HepG2 (cell line): ENCODE results near the gene OR2L3. TPM values are rescaled to one million over a fixed set of nuclear protein-coding genes. Genes with fewer than 3 reads are reported as not detected.

Experiments
- ATAC-seq: fragments of 200-7000 bp; cut with Tn5 transposase; 3 replicates; pipeline ENCODE4 v1.9.1; 2020; ENCODE audit warnings: mild to moderate bottlenecking, moderate library complexity
- BruUV-seq: library from RNA; stranded (reverse); fragments of 400-500 nt; replicated peaks from 2 replicates; lab custom pipeline; 2021; lab: Mats Ljungman, UMichigan
- CTCF ChIA-PET: fragments of 300-600 bp; formaldehyde crosslinking; extraction: SDS; loops from one replicate; lab custom pipeline; 2021; ENCODE audit warnings: low total read pairs, inconsistent platforms, low intra/inter-chr PET ratio; lab: Yijun Ruan, JAX
- POLR2A ChIA-PET: fragments of 350-600 bp; sonication (Branson Sonifier 250); formaldehyde crosslinking; loops from one replicate; lab custom pipeline; 2020; ENCODE audit warnings: antibody characterized with exemption, inconsistent platforms; lab: Yijun Ruan, JAX
- DNase-seq: peaks from one replicate; pipeline ENCODE4 v3.0.0-alpha.2; 2015; ENCODE audit warnings: low spot score
- FAIRE-seq: peaks from 3 replicates; lab custom pipeline; 2011; peaks lifted over from hg19 to GRCh38; lab: Jason Lieb, UNC
- H2AFZ ChIP-seq: one replicate; pipeline ENCODE4 v1.6.1; 2011; ENCODE audit warnings: low read length, inconsistent platforms
- H3K27ac ChIP-seq: fragments of 300-600 bp; 3 replicates; pipeline ENCODE4 v1.8.0; 2011; ENCODE audit warnings: mixed run types, mild to moderate bottlenecking, mixed read lengths, low read length, inconsistent platforms; ENCODE audit not compliant: insufficient read depth; ENCODE audit errors: extremely low read length
- H3K27me3 ChIP-seq, 2 experiments: fragments of 200-600 bp in 1 of 2; 2 replicates in 1 of 2; 3 replicates in 1 of 2; pipeline versions ENCODE4 v1.6.0 to v1.8.0; 2011; ENCODE audit warnings: low read length in 2 of 2, mild to moderate bottlenecking in 2 of 2, moderate library complexity in 2 of 2, inconsistent platforms in 1 of 2; ENCODE audit not compliant: insufficient read depth in 2 of 2, control insufficient read depth in 1 of 2
- H3K36me3 ChIP-seq, 2 experiments: fragments of 200-600 bp in 1 of 2; replicated peaks in 1 of 2; 2 replicates in 1 of 2; 3 replicates in 1 of 2; pipeline versions ENCODE4 v1.5.1 to v1.8.0; 2011; ENCODE audit warnings: low read length in 2 of 2, inconsistent platforms in 1 of 2; ENCODE audit not compliant: insufficient read depth in 2 of 2, control insufficient read depth in 1 of 2
- H3K4me1 ChIP-seq: 2 replicates; pipeline ENCODE4 v1.5.1; 2012; ENCODE audit warnings: low read length, inconsistent platforms; ENCODE audit not compliant: insufficient read depth
- H3K4me2 ChIP-seq: 2 replicates; pipeline ENCODE4 v1.6.0; 2011; ENCODE audit warnings: low read depth, low read length, inconsistent platforms
- H3K4me3 ChIP-seq, 3 experiments: fragments of 200-600 bp in 1 of 3; sonication (generic), shearing (Covaris generic) in 1 of 3; replicated peaks in 1 of 3; 2 replicates each; pipeline ENCODE4 v1.5.1; 2011 to 2016; ENCODE audit warnings: low read length in 3 of 3, inconsistent platforms in 2 of 3, low read depth in 2 of 3, mild to moderate bottlenecking in 2 of 3, control low read depth in 1 of 3, mixed read lengths in 1 of 3; ENCODE audit not compliant: insufficient read depth in 1 of 3
- H3K79me2 ChIP-seq: one replicate; pipeline ENCODE4 v1.6.1; 2011; ENCODE audit warnings: low read length, inconsistent platforms; ENCODE audit not compliant: insufficient read depth
- H3K9ac ChIP-seq: 2 replicates; pipeline ENCODE4 v1.6.0; 2011; ENCODE audit warnings: mild to moderate bottlenecking, low read depth, low read length, inconsistent platforms; ENCODE audit not compliant: insufficient read depth
- H3K9me3 ChIP-seq: 2 replicates; pipeline ENCODE4 v1.5.1; 2012; ENCODE audit warnings: mild to moderate bottlenecking, low read length
- H4K20me1 ChIP-seq: 2 replicates; pipeline ENCODE4 v1.6.0; 2011; ENCODE audit warnings: inconsistent platforms, mild to moderate bottlenecking, low read length, moderate library complexity; ENCODE audit not compliant: insufficient read depth
- HDAC6 ChIP-seq: fragments of 200-600 bp; sonication (generic); IDR thresholded peaks from 2 replicates; pipeline ENCODE4 v1.7.0; 2017; ENCODE audit warnings: mild to moderate bottlenecking, antibody characterized with exemption, low read length, low read depth
- HINFP ChIP-seq: sonication (generic); formaldehyde crosslinking; IDR thresholded peaks from 2 replicates; pipeline ENCODE4 v1.4.0; 2020; ENCODE audit warnings: low read depth, mild to moderate bottlenecking, missing genetic modification reagents
- IKZF1 ChIP-seq: fragments of 450-650 bp; IDR thresholded peaks from 2 replicates; pipeline ENCODE4 v1.7.1; 2016
- KMT2B ChIP-seq: IDR thresholded peaks from 2 replicates; pipeline ENCODE4 v1.6.1; 2016; ENCODE audit warnings: missing genetic modification reagents, missing compliant biosample characterization
- NFE2 ChIP-seq: sonication (generic); formaldehyde crosslinking; IDR thresholded peaks from 2 replicates; pipeline ENCODE4 v1.4.0; 2020; ENCODE audit warnings: missing genetic modification reagents
- PRDM4 ChIP-seq: sonication (generic); formaldehyde crosslinking; IDR thresholded peaks from 2 replicates; pipeline ENCODE4 v1.9.0; 2021; ENCODE audit warnings: missing genetic modification reagents, borderline replicate concordance
- PTBP1 ChIP-seq: fragments of 200-400 bp; formaldehyde crosslinking; IDR thresholded peaks from 2 replicates; pipeline ENCODE4 v1.6.1; 2018; ENCODE audit warnings: low read length, low read depth; ENCODE audit not compliant: poor library complexity, severe bottlenecking
- TBL1XR1 ChIP-seq: fragments of 150-350 bp; IDR thresholded peaks from 2 replicates; pipeline ENCODE4 v1.6.1; 2014; ENCODE audit warnings: borderline replicate concordance, low read length; ENCODE audit not compliant: partially characterized antibody
- YY1 ChIP-seq: IDR thresholded peaks from 2 replicates; pipeline ENCODE4 v1.6.1; 2011; ENCODE audit warnings: low read length, low read depth, moderate library complexity, mild to moderate bottlenecking; ENCODE audit not compliant: insufficient read depth, insufficient replicate concordance
- ZBED4 ChIP-seq: sonication (generic); formaldehyde crosslinking; IDR thresholded peaks from 2 replicates; pipeline ENCODE4 v1.4.0; 2020; ENCODE audit warnings: missing genetic modification reagents, borderline replicate concordance
- ZNF253 ChIP-seq: sonication (generic); formaldehyde crosslinking; IDR thresholded peaks from 2 replicates; pipeline ENCODE4 v1.8.0; 2022; ENCODE audit warnings: mild to moderate bottlenecking, missing genetic modification reagents, borderline replicate concordance
- ZNF282 ChIP-seq: fragments of 450-650 bp; IDR thresholded peaks from 2 replicates; pipeline ENCODE4 v1.6.1; 2018; ENCODE audit not compliant: partially characterized antibody
- ZNF335 ChIP-seq: sonication (generic); formaldehyde crosslinking; IDR thresholded peaks from 2 replicates; pipeline ENCODE4 v1.4.0; 2020; ENCODE audit warnings: missing genetic modification reagents
- ZNF598 ChIP-seq: sonication (generic); formaldehyde crosslinking; IDR thresholded peaks from 2 replicates; pipeline ENCODE4 v1.5.1; 2020; ENCODE audit warnings: mild to moderate bottlenecking, missing genetic modification reagents, borderline replicate concordance
- WGBS: methylation state at CpG from one replicate; pipeline ENCODE4 v1.1.6; 2017; ENCODE audit warnings: low lambda C conversion rate; 5-methylcytosine and 5-hydroxymethylcytosine counted together
- in situ Hi-C: cut with HindIII; loops from 2 replicates; pipeline ENCODE4 v1.10.0; 2017; ENCODE audit warnings: low pct_unique_long_range_greater_than_20kb; ENCODE audit not compliant: extremely low pct_ligation_motif_present
- intact Hi-C: fragments of 100-400 bp; cut with micrococcal nuclease; formaldehyde crosslinking; loops from one replicate; pipeline ENCODE4 v1.10.0; 2022; ENCODE audit not compliant: unreplicated experiment
- polyA plus RNA-seq, 8 experiments: library from polyadenylated mRNA; depleted of rRNA in 3 of 8; stranded (reverse) in 7 of 8; unstranded in 1 of 8; fragments of >200 nt; fragmentation: Illumina TruSeq in 4 of 8; extraction: Trizol in 4 of 8; gene quantifications; 2 replicates each; pipeline versions ENCODE4 v1.2.1 to v1.2.3, GENCODE V29; 2011 to 2016; ENCODE audit warnings: low read depth in 4 of 8, missing spikeins in 1 of 8, mixed read lengths in 1 of 8; ENCODE audit not compliant: insufficient read depth in 1 of 8
- total RNA-seq, 5 experiments: library from RNA; depleted of rRNA; stranded (reverse); fragments of >200 nt; fragmentation: Illumina TruSeq; extraction: Trizol; gene quantifications; 2 replicates each; pipeline ENCODE4 v1.2.3, GENCODE V29; 2016; ENCODE audit warnings: low read depth in 1 of 5
- TF ChIP-seq, protein P1 (sequence below): sonication (generic); formaldehyde crosslinking; IDR thresholded peaks from 2 replicates; pipeline ENCODE4 v1.5.1; 2020; ENCODE audit warnings: missing genetic modification reagents, mild to moderate bottlenecking, borderline replicate concordance

The OR2L3 gene
- total and polyA plus RNA-seq, 2 of the 13 experiments (the other 11 are each of a cell fraction or from before 2014, with no cell fraction given) = not detected

DNA sequence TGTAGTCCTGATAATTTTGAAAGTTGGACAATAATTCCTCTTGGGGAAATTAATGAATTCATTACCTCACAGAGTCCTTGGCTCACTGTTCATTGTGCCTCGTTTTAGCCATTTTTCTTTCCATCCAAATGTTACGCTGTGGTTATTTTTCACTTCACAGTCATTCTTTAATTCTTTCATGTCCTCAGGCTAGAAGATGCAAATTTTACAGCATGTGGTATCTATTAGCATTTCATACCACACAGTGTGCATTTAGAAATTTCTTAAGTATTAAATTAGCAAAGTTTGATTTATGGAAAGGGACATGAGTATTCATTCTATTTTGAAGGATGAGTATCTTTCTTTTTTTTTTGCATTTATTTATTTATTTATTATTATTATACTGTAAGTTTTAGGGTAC lies 18.4 kb downstream of the OR2L3 start:
- POLR2A ChIA-PET = no interaction called here
- Histone ChIP-seq H3K4me3 (no peak overlapping the region), H3K9me3 (peaks cover 58% of the 10 kb centered on the region), H3K4me2 (no peak overlapping the region), H3K9ac (no peak overlapping the region), H3K4me1 (no peaks in the 10 kb centered on the region), H3K79me2 (no peaks in the 10 kb centered on the region), H4K20me1 (no peaks in the 10 kb centered on the region), H2AFZ (no peak overlapping the region), H3K36me3 (no peaks in the 10 kb centered on the region), H3K27ac (no peak overlapping the region), H3K27me3 (no peaks in the 10 kb centered on the region)
- DNase-seq (no peak), ATAC-seq (no peak), FAIRE-seq (no peak)
- 20% methylated on average over 2 of the region's 2 CpGs for WGBS
- no TSS peak for BruUV-seq
- CTCF ChIA-PET = no interaction called here
- in situ Hi-C loops (no loop called here), intact Hi-C loops (no loop called here)
- TF ChIP-seq ZBED4 = no peak
- TF ChIP-seq HINFP = no peak
- TF ChIP-seq HDAC6 = no peak
- no peak for TF ChIP-seq KMT2B (CRISPR knock-in tag)
- no peak for TF ChIP-seq PRDM4 (CRISPR knock-in tag)
- TF ChIP-seq, protein P1, sequence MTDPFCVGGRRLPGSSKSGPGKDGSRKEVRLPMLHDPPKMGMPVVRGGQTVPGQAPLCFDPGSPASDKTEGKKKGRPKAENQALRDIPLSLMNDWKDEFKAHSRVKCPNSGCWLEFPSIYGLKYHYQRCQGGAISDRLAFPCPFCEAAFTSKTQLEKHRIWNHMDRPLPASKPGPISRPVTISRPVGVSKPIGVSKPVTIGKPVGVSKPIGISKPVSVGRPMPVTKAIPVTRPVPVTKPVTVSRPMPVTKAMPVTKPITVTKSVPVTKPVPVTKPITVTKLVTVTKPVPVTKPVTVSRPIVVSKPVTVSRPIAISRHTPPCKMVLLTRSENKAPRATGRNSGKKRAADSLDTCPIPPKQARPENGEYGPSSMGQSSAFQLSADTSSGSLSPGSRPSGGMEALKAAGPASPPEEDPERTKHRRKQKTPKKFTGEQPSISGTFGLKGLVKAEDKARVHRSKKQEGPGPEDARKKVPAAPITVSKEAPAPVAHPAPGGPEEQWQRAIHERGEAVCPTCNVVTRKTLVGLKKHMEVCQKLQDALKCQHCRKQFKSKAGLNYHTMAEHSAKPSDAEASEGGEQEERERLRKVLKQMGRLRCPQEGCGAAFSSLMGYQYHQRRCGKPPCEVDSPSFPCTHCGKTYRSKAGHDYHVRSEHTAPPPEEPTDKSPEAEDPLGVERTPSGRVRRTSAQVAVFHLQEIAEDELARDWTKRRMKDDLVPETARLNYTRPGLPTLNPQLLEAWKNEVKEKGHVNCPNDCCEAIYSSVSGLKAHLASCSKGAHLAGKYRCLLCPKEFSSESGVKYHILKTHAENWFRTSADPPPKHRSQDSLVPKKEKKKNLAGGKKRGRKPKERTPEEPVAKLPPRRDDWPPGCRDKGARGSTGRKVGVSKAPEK = no peak
- TF ChIP-seq NFE2 = no peak
- TF ChIP-seq IKZF1 = no peak
- no peak for TF ChIP-seq ZNF335
- no peak for TF ChIP-seq YY1
- TF ChIP-seq ZNF253 (CRISPR knock-in tag) = no peak
- TF ChIP-seq ZNF598 (CRISPR knock-in tag) = no peak
- TF ChIP-seq ZNF282 = no peak
- TF ChIP-seq PTBP1 = no peak
- TF ChIP-seq TBL1XR1 = no peak
